Ovary (tissue), 3 donors: Measurements from ENCODE around the gene GAPT.

Experiments
- CTCF ChIP-seq, 3 donors: fragments of 450-650 bp in 2 of 3; fragments of 200-600 bp in 1 of 3; IDR thresholded peaks; one replicate each; pipeline versions ENCODE4 v1.5.1 to v1.8.0; 2016 to 2022; ENCODE audit warnings: antibody characterized with exemption in 3 of 3, mild to moderate bottlenecking in 1 of 3
- EP300 ChIP-seq: sonication (generic); formaldehyde crosslinking; IDR thresholded peaks from one replicate; pipeline ENCODE4 v1.6.1; 2017; ENCODE audit warnings: antibody characterized with exemption
- donor health status: DM: no; HTN: no; CAD: no.

- peak in 1 of 3 donors; percentile 21 for TF ChIP-seq CTCF (IDR thresholded peaks at IDR 0.05)
- no peak for TF ChIP-seq EP300
These were observed 13.4 kb upstream of the GAPT start for GRCh38 chr5:58477760-58478376.
